ENCODE results near the gene PRKCD. TPM values are rescaled to one million over a fixed set of nuclear protein-coding genes. Genes with fewer than 3 reads are reported as not detected.

The PRKCD gene
- total RNA-seq, 2 experiments from 2014 or later = 13.3 to 108 TPM

DNA sequence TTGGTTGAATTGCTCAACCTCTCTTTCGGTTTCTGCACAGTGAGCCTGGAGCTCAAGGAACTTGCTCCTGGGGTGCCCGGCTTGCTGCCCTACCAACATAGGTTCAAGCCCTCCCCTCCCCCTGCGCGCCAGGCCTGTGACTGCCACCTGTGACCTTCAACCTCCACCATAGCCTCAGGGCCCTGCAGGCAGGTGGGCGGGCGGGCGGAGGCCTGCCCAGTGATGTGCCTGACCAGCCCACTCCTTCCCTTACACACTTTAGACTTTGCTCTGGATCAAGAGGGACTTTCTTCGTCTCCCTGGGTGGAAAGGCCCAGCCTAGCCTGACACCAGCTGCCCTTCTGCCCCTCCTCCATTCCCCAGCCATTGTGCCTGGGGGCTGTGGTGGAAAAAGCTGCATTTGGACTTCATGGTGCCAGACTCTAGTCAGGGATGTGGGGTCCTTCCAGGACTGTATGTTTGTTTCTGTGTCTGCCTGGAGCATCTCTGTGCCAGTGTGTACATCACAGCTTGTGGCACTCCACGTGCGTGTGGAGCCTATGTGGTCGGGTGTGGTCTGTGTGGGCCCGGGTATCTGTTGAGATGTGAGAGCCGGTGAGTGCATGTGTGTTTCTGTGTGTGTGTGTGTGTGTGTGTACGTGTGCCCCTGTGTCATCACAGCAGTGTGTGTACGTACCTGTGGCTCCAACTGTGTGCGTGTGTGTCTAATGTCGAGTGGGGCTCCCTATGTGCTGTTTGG, 9.5 kb downstream of the PRKCD start:
- TF ChIP-seq, protein P1, sequence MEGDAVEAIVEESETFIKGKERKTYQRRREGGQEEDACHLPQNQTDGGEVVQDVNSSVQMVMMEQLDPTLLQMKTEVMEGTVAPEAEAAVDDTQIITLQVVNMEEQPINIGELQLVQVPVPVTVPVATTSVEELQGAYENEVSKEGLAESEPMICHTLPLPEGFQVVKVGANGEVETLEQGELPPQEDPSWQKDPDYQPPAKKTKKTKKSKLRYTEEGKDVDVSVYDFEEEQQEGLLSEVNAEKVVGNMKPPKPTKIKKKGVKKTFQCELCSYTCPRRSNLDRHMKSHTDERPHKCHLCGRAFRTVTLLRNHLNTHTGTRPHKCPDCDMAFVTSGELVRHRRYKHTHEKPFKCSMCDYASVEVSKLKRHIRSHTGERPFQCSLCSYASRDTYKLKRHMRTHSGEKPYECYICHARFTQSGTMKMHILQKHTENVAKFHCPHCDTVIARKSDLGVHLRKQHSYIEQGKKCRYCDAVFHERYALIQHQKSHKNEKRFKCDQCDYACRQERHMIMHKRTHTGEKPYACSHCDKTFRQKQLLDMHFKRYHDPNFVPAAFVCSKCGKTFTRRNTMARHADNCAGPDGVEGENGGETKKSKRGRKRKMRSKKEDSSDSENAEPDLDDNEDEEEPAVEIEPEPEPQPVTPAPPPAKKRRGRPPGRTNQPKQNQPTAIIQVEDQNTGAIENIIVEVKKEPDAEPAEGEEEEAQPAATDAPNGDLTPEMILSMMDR (conservative IDR thresholded peaks at IDR 0.05; ENCODE audit: low read length) = no peak
- no peak for TF ChIP-seq EZH2phosphoT487 (IDR thresholded peaks at IDR 0.05; ENCODE audit: borderline replicate concordance, low read depth, low read length)
- Histone ChIP-seq H3K79me2 (ENCODE audit: insufficient read depth, low read depth, low read length) (peaks cover 95% of the 10 kb centered on the region), H4K20me1 (ENCODE audit: insufficient read depth, low read length) (no peaks in the 10 kb centered on the region), H3K4me1 (ENCODE audit: insufficient read depth, low read length, poor library complexity, severe bottlenecking) (peaks cover 100% of the 10 kb centered on the region), H3K4me3 (ENCODE audit: low read depth, low read length, poor library complexity, severe bottlenecking) (peak overlapping the region; percentile 53), H3K9me3 (ENCODE audit: low read length) (no peaks in the 10 kb centered on the region), H3K27ac (ENCODE audit: low read depth, low read length, poor library complexity, severe bottlenecking) (peak overlapping the region; percentile 94), H3K36me3 (ENCODE audit: insufficient read depth, low read length) (peaks cover 66% of the 10 kb centered on the region), H3K4me2 (ENCODE audit: low read length) (peak overlapping the region; percentile 91), H3K9me2 (ENCODE audit: insufficient read depth, low read length) (no peaks in the 10 kb centered on the region), H2AFZ (ENCODE audit: low read length) (no peak overlapping the region)
- POLR2A ChIA-PET = interaction anchor here (0.6 to 3.2 kb wide), 10 partner anchors 9 to 33 kb away, joined by 3 to 15 read pairs (median 6); partner anchors contain the start of gene PRKCD
- peak; percentile 67 for DNase-seq (ENCODE audit: low spot score)
- no TSS peak for BruUV-seq (replicated peaks)
- CTCF ChIA-PET (ENCODE audit: unreplicated experiment) = interaction anchor here (1.0 to 1.8 kb wide), 4 partner anchors 9 to 23 kb away, joined by 3 to 9 read pairs (median 6); partner anchors contain the start of gene PRKCD
- intact Hi-C loops (cut with micrococcal nuclease; ENCODE audit: unreplicated experiment) = no loop called here

DNA sequence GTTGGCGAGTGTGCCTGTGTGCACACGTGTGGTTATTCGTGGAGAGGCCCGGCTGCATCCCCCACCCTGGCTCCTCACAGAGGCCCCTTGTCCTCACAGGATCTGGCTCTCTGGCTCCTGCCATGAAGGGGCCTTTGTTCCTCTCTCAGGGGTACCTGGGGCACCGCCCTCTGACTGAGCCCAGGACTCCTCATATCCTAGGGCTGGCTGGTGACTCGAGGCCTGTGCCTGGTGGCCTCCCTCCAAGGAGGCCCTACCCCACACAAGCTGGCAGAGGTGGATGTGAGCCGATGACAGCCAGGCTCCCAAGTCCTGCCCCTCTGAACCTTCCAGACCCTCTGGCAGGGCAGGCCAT, 10.0 kb downstream of the PRKCD start:
- intact Hi-C loops (cut with micrococcal nuclease; ENCODE audit: unreplicated experiment) = no loop called here
- Histone ChIP-seq H4K20me1 (ENCODE audit: insufficient read depth, low read length) (no peaks in the 10 kb centered on the region), H3K9me2 (ENCODE audit: insufficient read depth, low read length) (no peaks in the 10 kb centered on the region), H3K9me3 (ENCODE audit: low read length) (no peaks in the 10 kb centered on the region), H3K4me1 (ENCODE audit: insufficient read depth, low read length, poor library complexity, severe bottlenecking) (peaks cover 100% of the 10 kb centered on the region), H2AFZ (ENCODE audit: low read length) (no peak overlapping the region), H3K27ac (ENCODE audit: low read depth, low read length, poor library complexity, severe bottlenecking) (peak overlapping the region; percentile 94), H3K79me2 (ENCODE audit: insufficient read depth, low read depth, low read length) (peaks cover 95% of the 10 kb centered on the region), H3K4me2 (ENCODE audit: low read length) (peak overlapping the region; percentile 91), H3K36me3 (ENCODE audit: insufficient read depth, low read length) (peaks cover 69% of the 10 kb centered on the region), H3K4me3 (ENCODE audit: low read depth, low read length, poor library complexity, severe bottlenecking) (peak overlapping the region; percentile 53)
- DNase-seq (ENCODE audit: low spot score) = peak; percentile 25
- POLR2A ChIA-PET = interaction anchor here (1.7 to 3.8 kb wide), 3 partner anchors 11 to 20 kb away, joined by 5 to 11 read pairs (median 10); no protein-coding TSS in a partner anchor
- BruUV-seq (replicated peaks) = no TSS peak
- CTCF ChIA-PET (ENCODE audit: unreplicated experiment) = no interaction called here
- TF ChIP-seq EZH2phosphoT487 (IDR thresholded peaks at IDR 0.05; ENCODE audit: borderline replicate concordance, low read depth, low read length) = no peak
- TF ChIP-seq, protein P1 (conservative IDR thresholded peaks at IDR 0.05; ENCODE audit: low read length) = no peak
